Stimulated activated CD8-positive, alpha-beta memory T cell treated with anti-CD3 and anti-CD28 coated beads, Interleukin-4, amount 100 ng/mL, for 1 hour (primary cell): ENCODE measurements around the gene VMP1.
A peak's percentile ranks its signal among the peaks of the same experiment; 100 is the strongest.
"Not testable (repeated sequence)": the region's sequence is repeated elsewhere in the genome, so short reads cannot be mapped to it uniquely, and the experiment has no call there.

Source experiments
- DNase-seq, 2 donors: peaks; one replicate each; pipeline ENCODE4 v3.0.0-alpha.2; 2020; ENCODE audit warnings: low read depth in 2 of 2, low spot score in 1 of 2

VMP1 gene

DNA sequence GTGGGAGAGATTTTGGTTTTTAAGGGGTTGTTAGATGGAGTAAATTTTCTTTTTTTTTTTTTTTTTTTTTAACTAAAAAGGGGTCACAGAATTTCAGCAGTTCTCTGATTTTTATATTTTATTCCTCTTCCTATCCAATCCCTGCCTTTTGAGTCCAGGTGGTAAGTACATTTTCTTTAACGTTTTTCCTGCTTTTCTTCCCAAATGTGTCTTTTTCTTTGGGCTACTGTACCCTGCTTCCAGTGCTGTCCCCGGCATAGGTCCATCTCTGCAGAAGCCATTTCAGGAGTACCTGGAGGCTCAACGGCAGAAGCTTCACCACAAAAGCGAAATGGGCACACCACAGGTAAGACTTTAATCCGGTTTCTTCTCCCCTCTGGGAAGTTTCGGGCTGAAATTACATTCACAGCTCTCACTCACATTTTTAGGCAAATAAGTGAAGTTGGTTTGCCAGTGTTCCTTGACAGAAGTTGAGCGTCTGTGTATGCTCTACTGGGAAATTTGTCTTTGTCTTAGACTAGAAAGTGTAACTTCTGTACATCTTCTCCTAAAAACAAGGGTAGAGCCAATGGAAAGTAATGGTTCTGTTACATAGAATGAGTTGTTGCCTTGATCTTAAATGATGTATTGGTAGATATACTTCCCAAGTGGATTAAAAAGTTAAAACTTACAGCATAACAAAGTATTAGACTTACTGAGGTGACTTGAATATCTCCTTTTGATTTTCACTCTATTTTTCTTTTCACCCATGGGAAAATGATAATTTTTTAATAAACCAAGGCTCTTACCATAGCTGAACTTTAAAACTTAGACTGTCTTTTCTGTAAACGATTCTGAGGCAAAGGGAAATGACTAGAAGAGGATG lies 130.8 kb downstream of the VMP1 start:
- DNase-seq = no peak

DNA sequence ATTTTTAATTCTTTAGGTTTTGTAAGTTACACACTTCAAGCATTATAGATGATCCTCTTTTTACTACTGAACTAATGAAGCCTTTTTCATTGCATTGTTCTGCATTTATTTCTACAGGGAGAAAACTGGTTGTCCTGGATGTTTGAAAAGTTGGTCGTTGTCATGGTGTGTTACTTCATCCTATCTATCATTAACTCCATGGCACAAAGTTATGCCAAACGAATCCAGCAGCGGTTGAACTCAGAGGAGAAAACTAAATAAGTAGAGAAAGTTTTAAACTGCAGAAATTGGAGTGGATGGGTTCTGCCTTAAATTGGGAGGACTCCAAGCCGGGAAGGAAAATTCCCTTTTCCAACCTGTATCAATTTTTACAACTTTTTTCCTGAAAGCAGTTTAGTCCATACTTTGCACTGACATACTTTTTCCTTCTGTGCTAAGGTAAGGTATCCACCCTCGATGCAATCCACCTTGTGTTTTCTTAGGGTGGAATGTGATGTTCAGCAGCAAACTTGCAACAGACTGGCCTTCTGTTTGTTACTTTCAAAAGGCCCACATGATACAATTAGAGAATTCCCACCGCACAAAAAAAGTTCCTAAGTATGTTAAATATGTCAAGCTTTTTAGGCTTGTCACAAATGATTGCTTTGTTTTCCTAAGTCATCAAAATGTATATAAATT lies 132.3 kb downstream of the VMP1 start:
- no peak for DNase-seq

DNA sequence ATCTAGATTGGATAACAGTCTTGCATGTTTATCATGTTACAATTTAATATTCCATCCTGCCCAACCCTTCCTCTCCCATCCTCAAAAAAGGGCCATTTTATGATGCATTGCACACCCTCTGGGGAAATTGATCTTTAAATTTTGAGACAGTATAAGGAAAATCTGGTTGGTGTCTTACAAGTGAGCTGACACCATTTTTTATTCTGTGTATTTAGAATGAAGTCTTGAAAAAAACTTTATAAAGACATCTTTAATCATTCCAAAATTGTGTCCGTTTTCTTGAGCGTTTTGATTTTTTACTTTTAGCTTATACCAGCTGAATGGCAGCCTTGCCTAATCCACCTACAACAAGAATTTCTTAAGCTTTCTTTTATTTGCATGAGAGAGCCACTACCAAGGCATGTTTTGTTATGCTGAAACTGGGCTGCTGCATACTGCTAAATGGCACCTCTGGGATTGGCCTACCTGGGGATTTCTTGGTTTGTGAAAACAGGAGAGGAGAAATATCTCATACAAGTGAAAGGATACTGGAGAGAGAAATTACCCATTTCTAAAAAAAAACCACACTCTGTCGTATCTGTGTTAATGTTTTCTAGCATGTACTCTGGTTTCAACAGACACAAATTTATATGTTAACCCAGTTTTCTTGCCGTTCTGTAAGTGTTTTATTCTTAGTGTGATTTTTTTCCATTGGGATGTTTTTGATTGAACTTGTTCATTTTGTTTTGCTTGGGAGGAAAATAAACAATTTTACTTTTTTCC lies 133.1 kb downstream of the VMP1 start:
- DNase-seq = no peak

DNA sequence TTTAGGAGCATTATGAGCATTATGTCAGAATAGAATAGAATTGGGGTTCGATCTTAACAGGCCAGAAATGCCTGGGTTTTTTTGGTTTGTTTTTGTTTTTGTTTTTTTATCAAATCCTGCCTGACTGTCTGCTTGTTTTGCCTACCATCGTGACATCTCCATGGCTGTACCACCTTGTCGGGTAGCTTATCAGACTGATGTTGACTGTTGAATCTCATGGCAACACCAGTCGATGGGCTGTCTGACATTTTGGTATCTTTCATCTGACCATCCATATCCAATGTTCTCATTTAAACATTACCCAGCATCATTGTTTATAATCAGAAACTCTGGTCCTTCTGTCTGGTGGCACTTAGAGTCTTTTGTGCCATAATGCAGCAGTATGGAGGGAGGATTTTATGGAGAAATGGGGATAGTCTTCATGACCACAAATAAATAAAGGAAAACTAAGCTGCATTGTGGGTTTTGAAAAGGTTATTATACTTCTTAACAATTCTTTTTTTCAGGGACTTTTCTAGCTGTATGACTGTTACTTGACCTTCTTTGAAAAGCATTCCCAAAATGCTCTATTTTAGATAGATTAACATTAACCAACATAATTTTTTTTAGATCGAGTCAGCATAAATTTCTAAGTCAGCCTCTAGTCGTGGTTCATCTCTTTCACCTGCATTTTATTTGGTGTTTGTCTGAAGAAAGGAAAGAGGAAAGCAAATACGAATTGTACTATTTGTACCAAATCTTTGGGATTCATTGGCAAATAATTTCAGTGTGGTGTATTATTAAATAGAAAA lies 133.8 kb downstream of the VMP1 start:
- not testable (repeated sequence) for DNase-seq

DNA sequence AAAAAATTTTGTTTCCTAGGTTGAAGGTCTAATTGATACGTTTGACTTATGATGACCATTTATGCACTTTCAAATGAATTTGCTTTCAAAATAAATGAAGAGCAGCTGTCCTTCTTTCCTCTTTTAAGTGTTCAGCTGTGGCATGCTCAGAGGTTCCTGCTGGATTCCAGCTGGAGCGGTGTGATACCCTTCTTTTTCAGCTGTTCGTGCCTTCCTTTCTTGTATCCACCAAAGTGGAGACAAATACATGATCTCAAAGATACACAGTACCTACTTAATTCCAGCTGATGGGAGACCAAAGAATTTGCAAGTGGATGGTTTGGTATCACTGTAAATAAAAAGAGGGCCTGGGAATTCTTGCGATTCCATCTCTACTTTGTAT lies 134.4 kb downstream of the VMP1 start:
- DNase-seq = not testable (repeated sequence)

DNA sequence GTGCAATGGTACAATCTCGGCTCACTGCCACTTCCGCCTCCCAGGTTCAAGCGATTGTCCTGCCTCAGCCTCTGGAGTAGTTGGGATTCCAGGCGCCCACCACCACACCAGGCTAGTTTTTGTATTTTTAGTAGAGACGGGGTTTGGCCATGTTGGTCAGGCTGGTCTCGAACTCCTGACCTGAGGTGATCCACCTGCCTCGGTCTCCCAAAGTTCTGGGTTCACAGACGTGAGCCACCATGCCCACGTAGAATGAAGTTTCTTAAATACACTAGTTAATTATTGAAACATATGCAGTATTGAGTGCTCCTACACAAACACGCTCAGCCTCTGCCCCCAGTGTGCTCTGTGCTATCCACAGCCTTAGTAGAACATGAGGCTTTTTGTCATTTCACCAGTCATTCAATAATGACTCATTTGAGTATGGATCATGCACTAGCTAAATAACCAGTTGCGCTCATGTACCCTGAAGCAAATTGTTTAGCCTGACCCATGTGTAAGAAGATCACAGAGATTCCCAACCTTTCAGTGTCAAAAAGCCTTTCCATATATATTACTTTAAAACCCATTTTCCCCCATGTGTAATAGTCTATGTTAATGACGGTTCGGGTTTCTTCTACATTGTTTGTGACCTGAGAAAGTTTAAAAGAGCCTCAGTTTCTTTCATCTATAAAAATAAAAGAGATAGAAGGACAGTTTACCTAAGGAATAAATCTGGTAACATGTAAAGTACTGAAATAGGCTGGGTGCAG lies 135.6 kb downstream of the VMP1 start:
- DNase-seq = peak in 1 of 2 donors; percentile 52

DNA sequence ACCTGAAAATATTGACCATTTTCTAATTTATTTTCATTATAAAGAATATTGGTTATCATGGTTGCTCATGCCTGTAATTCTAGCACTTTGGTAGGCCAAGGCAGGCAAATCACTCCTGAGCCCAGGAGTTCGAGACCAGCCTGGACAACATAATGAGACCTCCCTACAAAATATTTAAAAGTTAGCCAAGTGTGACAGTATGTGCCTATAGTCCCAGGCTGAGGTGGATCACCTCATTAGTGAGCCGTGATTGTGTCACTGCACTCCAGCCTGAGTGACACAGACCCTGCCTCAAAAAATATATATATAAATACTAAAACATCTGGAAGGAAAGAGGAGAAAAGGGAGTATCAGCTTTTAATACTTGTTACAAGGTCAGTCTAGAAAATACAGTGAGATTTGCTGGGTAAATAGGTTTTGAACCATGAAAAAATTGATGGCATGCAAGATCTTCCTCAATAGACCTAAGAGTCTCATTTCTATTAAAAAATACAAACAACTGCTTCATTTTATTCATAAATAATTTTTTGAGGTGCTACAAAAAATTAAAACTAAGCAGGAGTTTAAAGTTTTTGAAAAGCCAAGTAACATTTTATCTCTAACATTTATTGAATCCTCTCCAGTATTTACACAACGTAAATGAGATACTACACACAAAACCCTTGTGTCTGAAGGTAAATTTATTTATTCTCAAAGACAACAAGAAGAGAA lies 137.6 kb downstream of the VMP1 start:
- no peak for DNase-seq

DNA sequence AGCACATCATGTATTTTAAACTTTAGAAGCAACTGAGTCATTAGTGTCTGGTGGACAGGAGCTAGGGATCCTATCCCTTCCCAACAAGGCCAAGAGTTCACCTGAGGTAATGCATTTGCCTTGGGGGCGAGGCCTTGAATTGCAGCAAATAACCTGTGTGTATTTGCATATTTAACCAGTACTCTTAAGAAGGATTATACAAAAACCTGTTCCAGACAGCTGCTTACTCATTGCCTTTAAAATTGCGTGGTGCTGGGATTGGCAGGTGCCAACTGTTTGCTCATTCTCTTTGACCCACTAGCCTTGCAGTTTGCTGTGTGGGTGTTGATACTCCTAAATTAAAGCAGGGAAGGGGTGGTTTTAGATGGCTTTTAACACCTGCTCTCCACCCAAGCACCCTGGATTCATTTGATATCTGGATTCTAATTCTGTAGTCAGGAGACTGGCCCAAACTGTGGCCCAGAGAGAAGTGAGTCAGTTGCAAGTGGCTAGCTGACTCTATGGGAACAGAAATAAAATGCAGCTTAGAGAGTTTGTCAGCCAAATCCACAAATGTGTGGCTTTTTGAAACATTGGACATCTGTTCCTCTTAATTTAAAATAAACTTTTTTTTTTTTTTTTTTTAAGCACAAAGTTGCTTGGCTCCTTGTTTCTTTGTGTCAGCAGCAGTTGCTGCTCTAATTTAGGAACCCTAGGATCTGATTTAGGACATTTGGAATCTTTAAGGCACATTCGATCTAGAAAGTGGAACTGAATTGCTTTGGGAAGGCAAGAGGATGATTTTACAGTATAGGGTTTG lies 138.3 kb downstream of the VMP1 start:
- no peak for DNase-seq

DNA sequence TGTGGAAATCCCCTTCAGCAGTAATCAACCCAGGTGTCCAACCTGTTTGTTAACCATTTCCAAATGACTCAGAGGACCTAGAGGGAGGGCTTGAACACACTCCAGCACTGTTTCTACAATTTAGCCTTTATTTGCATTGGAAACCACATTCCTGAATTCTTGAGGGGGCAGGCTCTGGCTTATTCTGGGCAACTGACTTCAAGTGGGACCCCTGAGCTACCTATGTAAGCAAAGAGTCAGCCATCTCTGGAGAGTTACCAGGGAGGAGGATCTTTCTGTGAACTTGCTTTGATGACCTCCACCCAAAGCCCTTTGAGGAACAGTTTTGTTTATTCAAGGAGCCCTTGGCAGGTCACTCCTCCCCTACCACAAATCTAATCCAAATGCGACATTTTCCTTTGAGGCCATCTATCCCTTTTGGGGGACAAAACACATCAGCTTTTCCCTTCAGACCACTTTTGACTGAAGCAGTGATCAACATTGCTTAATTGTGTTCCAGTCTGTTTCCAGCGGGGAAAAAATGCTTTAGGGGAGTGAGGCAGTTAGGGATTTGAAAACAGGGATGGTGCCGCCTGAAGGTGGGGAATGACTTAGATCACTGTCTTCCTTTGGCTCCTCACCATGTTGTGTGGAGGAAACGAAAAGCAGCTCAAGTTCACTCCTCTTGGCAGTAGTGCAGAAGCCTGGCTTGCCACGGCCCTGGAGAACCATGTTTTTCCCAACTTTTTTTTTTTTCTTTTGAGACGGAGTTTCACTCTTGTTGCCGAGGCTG lies 139.1 kb downstream of the VMP1 start:
- DNase-seq = no peak

DNA sequence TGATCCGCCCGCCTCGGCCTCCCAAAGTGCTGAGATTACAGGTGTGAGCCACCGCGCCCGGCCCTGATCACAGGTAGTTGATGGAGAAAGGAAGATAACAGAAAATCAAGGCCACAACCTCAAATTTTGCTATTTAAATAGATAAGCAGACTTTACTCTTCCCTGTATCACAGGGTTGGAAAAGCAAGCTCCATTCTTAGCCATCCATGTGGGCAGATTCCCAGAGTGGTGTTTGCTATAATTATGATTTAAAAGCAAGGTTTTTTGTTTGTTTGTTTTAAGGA lies 140.9 kb downstream of the VMP1 start:
- DNase-seq = no peak

DNA sequence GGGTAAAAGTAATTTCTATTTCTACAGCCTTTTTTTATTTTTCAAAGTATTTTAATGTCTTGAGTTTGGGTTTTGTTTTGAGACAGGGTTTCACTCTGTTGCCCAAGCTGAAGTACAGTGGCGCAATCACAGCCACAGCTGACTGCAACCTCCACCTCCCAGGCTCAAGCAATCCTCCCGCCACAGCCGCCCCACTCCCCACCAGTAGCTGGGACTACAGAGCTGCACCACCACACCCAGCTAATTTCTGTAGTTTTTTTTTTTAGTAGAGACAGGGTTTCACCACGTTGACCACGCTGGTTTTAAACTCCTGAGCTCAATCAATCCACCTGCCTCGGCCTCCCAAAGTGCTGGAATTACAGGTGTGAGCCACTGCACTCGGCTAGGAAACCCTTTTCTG lies 141.3 kb downstream of the VMP1 start:
- DNase-seq = no peak

DNA sequence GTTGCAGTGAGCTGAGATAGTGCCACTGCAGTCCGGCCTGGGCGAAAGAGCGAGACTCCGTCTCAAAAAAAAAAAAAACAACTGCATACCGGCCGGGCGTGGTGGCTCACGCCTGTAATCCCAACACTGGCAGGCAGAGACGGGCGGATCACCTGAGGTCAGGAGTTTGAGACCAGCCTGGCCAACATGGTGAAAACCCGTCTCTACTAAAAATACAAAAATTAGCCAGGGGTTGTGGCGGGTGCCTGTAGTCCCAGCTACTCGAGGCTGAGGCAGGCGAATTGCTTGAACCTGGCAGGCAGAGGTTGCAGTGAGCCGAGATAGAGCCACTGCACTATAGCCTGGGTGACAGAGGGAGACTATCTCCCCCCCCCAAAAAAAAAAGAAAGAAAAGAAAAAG lies 142.9 kb downstream of the VMP1 start:
- DNase-seq = not testable (repeated sequence)

DNA sequence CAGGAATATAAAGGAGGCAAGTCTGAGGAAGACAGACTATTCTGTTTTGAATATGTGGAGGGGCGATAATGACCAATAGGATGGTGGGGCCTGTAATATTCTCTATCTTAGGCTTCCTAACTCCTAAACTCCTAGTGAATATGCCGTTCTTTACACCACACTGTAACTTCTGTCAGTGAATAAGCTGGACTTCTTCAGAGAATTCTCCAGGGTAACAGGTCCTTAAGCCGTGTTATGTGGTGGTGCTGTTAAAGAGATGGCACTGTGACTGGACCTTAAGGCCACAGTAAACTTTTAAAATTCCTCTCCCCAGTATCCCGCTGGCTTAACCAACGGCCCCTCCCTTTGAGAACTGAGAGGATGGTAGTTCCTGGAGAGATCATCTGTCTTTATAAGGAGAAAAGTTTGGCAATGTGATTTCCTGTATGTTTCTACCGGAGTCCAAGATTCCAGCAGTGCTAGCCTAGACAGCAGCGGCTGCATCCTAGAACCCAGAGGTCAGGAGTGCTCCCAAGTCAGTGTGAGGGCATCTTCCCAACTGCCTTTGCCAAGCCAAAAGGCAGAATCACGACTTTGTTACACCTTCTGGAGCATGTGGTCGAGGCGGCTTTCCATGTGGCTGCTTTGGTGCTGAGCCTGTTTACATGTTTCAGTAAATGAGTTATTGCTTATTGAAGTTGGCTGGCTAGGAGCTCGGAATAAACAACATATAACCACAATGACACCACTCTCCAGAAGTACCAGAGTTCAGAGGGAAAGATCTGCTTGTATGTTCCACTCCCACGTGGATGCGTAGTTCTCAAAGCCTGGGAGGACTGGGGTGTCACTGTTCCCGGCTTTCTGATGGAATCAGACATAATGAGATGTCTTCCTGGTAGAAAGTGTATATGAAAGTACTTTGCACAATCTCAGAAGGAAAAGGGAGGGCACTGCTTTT lies 144.3 kb downstream of the VMP1 start:
- DNase-seq = no peak

DNA sequence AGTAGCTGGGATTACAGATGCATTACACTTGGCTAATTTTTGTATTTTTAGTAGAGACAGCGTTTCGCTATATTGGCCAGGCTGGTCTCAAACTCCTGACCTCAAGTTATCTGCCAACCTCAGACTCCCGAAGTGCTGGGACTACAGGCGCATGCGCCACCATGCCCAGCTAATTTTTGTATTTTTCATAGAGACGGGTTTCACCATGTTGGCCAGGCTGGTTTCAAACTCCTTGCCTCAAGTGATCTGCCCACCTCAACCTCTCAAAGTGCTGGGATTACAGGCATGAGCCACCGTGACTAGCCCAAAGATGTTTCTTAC lies 145.4 kb downstream of the VMP1 start:
- DNase-seq = not testable (repeated sequence)

DNA sequence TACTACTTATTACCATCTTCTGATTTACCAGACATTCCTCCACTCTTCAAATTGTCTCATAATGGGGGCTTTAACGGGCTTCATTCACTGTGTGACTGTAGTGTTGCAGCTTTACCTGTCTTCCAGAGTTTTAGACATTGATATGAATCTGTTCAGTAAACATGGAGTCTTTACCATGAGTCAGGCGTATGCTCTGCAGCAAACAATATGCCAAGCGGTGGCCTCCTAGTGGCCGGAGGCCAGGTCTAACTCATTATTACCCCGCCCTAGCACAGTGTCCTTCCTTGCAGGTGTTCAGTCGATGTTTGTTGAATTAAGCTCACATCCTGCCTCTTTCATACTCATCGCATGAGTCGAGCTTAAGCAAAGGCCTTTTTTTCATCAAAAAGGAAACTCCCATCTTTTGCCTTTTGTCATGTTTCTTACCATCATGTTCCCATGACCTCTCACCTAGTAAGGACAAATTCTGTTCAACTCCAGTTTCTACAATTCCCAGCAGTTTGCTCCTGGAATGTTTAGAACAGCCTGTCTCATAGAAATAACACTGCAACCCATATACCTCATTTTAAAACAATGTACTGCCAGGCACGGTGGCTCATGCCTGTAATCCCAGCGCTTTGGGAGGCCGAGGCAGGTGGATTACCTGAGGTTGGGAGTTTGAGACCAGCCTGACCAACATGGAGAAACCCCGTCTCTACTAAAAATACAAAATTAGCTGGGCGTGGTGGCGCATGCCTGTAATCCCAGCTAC lies 145.9 kb downstream of the VMP1 start:
- DNase-seq = no peak

DNA sequence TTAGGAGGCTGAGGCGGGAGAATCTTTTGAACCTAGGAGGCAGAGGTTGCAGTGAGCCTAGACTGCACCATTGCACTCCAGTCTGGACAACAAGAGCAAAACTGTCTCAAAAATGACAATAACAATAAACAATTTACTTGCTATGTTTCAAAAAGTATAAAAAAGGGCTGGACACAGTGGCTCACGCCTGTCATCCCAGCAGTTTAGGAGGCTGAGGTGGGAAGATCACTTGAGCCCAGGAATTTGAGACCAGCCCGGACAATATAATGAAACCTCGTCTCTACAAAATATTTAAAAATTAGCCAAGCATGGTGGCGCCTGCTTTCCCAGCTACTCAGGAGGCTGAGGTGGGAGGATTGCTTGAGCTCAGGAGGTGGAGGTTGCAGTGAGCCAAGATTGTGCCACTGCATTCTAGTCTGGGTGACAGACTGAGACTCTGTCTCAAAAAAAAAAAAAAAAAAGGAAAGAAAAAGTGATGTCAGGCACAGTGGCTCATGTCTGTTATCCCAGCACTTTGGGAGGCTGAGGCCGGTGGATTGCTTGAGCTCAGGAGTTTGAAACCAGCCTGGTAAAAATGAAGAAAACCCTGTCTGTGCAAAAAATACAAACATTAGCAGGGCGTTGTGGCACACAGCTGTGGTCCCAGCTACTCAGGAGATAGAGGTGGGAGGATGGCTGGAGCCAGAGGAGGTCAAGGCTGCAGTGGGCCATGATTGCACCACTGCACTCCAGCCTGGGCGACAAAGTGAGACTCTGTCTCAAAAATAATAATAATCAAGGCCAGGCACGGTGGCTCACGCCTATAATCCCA lies 146.7 kb downstream of the VMP1 start:
- not testable (repeated sequence) for DNase-seq
